GM12891 (cell line): ENCODE results near the gene SEC61A1.

ENCODE experiments used
- PAX5 ChIP-seq: IDR thresholded peaks from 2 replicates; pipeline ENCODE4 v1.6.1; 2011; ENCODE audit warnings: low read length, moderate library complexity, mild to moderate bottlenecking; ENCODE audit not compliant: insufficient read depth, severe bottlenecking
- POLR2A ChIP-seq: IDR thresholded peaks from 2 replicates; pipeline ENCODE4 v1.6.1; 2011; ENCODE audit warnings: low read depth, low read length, control low read depth
- POLR2AphosphoS5 ChIP-seq: IDR thresholded peaks from 2 replicates; pipeline ENCODE4 v1.6.1; 2011; ENCODE audit warnings: low read depth, low read length, control low read depth
- POU2F2 ChIP-seq: IDR thresholded peaks from 2 replicates; pipeline ENCODE4 v1.6.1; 2011; ENCODE audit warnings: low read depth, mild to moderate bottlenecking, control low read depth, low read length, moderate library complexity
- SPI1 ChIP-seq: IDR thresholded peaks from 2 replicates; pipeline ENCODE4 v1.6.1; 2011; ENCODE audit warnings: low read depth, low read length, control low read depth
- TAF1 ChIP-seq: IDR thresholded peaks from 2 replicates; pipeline ENCODE4 v1.6.1; 2011; ENCODE audit warnings: low read depth, low read length, control low read depth

DNA sequence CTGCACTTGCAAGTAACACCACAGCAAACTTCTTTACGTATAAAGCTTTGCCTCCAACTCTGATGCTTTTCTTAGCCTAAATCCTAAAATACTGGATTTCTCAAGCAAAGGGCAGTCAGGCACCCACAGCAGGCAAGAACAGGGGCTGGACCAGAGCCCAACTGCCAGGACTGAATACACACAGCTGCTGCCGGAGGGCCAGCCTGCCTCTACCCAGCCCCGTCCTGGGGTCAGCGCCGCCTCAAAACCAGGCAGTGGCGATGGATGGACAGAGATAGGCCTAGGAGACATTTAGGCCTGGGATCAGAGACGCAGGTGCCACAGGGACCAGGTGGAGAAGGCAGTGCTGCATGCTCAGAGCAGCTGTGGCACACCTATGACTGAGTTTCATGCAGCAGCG is 47.6 kb upstream of the SEC61A1 start:
- no peak for TF ChIP-seq POLR2AphosphoS5
- no peak for TF ChIP-seq POLR2A
- no peak for TF ChIP-seq POU2F2
- TF ChIP-seq TAF1: no peak
- no peak for TF ChIP-seq PAX5
- TF ChIP-seq SPI1: no peak
